ENCODE data around the gene MCAM.

Gene MCAM, protein sequence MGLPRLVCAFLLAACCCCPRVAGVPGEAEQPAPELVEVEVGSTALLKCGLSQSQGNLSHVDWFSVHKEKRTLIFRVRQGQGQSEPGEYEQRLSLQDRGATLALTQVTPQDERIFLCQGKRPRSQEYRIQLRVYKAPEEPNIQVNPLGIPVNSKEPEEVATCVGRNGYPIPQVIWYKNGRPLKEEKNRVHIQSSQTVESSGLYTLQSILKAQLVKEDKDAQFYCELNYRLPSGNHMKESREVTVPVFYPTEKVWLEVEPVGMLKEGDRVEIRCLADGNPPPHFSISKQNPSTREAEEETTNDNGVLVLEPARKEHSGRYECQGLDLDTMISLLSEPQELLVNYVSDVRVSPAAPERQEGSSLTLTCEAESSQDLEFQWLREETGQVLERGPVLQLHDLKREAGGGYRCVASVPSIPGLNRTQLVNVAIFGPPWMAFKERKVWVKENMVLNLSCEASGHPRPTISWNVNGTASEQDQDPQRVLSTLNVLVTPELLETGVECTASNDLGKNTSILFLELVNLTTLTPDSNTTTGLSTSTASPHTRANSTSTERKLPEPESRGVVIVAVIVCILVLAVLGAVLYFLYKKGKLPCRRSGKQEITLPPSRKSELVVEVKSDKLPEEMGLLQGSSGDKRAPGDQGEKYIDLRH

DNA sequence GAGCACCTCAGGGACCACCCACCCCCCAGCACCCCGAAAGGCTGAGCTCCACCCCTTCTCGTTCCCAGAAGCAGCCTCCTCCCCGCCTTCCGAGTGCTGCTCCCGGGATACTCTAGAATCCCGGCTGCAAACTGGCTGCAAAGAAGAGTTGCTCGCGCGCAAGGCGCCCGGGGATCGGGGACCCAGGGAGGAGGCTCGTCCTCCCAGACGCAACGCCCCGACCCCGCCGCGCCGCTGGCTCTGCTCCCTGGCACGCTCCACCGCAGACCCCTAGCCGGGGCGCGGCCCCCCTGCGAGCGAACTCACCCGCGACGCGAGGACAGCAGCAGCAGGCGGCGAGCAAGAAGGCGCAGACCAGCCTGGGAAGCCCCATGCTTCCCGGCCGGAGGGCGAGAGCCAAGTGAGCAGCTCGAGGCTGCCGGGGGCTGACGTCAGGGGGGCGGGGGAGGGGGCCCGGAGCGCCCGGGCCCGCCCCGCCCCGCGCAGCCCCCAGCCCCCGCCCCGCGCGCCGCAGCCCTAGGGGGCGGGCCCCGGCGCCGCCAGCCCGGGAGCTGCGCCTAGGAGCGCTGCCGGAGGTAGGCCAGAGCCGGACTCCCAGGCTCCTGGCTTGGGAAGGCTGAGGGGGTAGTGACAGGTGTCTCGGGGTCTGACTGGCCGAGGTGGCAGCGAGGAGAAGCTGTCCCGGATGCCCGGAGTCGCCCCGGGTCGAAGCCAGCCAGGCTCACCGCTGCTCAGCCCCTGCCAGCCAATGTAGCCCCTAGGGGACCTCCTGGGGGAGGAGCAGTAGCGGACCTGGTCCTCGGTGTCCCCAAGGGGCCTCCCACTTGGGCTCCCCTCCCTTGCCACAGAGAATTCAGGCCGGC lies at the start of gene MCAM:
Gene MCAM (minus strand): TSS at position 402 of the 863 bp plus-strand sequence. CDS start 29 bp downstream, at position 373.
- TF ChIP-seq, protein P1, sequence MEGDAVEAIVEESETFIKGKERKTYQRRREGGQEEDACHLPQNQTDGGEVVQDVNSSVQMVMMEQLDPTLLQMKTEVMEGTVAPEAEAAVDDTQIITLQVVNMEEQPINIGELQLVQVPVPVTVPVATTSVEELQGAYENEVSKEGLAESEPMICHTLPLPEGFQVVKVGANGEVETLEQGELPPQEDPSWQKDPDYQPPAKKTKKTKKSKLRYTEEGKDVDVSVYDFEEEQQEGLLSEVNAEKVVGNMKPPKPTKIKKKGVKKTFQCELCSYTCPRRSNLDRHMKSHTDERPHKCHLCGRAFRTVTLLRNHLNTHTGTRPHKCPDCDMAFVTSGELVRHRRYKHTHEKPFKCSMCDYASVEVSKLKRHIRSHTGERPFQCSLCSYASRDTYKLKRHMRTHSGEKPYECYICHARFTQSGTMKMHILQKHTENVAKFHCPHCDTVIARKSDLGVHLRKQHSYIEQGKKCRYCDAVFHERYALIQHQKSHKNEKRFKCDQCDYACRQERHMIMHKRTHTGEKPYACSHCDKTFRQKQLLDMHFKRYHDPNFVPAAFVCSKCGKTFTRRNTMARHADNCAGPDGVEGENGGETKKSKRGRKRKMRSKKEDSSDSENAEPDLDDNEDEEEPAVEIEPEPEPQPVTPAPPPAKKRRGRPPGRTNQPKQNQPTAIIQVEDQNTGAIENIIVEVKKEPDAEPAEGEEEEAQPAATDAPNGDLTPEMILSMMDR (IDR thresholded peaks at IDR 0.05), result no peak

DNA sequence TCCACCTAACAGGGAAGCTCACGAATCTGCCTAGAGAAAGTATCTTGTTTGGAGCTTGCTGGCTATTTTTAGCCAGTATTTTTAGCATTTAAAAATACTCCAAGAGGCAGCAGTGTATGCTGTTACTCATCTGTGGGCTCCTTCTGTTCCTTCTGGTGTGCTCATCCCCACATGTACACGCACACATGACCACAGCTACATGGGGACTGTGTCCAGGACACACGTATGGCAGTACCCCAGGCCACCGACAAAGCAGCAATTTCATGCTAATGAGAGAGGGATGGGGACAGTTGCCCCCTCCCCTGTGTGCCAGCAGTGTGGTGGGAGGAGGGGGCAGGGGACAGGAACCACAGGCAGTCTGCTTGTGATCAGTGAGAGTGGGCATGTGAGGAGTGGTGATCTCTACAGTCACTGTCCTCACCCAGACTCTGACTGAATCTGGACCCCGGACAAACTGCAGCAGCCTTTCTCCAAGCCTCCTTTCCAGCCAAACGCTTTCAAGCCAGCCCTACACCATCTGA lies 48.2 kb upstream of the MCAM start:
- TF ChIP-seq, protein P1 (IDR thresholded peaks at IDR 0.05), result no peak

DNA sequence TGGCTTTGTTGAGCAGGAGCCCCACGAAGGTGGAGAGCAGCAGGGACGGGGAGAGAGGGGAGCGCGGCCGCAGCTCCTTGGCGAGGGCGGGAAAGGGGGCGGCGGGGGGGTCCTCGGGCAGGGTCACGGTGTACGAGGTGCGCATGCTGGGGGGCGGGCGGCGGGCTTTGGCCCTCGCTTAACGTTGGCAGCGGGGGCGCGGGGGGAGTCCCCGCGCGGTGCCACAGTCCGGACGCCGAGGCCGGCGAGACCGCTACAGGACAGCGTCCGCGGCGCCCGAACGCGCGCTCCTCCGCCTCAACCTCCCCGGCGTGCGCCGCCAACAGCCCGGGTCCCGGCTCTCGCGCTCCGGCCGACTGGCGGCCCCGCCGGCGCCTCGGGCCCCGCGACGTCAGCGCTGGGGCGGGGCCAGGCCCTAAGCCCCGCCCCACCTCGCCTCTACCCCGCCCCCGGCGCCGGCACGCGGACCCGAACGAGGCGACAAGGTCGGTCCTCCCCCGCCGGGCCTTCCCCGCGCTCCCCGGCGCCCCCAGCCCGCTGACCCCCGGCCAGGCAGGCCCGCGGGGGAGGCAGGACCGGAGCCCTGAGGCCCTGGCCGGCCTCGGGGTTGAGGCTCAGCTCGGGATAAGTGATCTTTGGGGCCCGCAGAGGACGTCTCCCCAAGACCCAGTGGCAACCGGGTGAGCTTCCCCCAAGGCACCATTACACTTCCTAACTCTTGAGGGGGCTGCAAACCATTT lies 47.1 kb upstream of the MCAM start:
- TF ChIP-seq, protein P1 (IDR thresholded peaks at IDR 0.05), result no peak

DNA sequence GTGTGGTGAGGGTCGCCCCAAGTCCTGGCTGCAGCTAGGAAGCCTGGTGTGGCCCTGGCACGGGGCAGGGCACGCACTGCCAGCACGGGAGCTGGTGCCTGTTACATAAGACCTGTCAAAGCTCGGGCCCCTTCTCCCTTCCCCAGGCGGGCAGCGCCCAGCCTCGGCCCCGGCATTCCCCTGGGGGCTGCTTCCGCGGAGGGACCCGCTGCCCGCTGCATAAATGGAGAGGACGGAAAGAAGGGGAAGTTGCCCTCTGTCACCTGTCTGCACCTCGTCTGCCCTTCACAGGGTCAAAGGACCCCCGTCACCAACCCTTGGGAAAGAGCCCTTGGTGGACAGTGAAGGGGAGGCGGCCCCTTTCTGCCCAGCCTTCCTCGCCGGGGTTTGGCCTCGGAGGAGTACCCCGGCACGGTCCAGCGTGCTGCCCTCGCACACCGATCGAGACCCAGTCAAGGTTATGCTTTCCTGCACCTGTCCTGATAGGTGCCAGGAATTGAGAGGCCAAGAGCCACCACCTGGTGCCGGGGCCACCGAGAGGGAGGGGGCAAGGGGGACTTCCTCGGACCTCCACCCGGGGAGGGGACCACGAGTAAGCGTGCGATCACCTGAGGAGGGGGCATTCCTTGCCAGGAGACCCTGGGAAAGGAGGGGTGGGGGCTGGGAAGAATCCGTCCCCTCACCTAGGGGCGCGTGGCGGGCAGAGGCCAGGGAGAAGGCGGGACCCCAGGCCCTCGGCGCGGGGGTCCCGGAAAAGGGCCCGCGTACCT lies 46.3 kb upstream of the MCAM start:
- TF ChIP-seq, protein P1 (IDR thresholded peaks at IDR 0.05), result no peak

DNA sequence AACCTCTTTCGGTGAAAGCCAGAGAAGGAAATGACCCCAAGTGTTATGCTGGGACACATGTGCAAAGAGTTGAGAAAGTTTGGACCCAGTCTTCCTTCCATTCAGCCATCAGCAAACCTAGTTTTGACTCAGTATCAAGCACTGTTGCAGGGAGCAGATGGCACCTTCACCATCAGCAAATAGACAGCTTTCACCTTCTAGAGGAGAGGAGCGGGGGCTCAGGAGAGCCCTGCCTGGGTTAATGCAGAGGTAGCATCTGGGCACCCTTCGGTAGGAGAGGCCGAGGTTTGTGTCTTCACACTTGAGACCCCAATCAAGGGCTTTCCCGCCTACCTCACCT lies 45.8 kb upstream of the MCAM start:
- TF ChIP-seq, protein P1 (IDR thresholded peaks at IDR 0.05), result no peak

DNA sequence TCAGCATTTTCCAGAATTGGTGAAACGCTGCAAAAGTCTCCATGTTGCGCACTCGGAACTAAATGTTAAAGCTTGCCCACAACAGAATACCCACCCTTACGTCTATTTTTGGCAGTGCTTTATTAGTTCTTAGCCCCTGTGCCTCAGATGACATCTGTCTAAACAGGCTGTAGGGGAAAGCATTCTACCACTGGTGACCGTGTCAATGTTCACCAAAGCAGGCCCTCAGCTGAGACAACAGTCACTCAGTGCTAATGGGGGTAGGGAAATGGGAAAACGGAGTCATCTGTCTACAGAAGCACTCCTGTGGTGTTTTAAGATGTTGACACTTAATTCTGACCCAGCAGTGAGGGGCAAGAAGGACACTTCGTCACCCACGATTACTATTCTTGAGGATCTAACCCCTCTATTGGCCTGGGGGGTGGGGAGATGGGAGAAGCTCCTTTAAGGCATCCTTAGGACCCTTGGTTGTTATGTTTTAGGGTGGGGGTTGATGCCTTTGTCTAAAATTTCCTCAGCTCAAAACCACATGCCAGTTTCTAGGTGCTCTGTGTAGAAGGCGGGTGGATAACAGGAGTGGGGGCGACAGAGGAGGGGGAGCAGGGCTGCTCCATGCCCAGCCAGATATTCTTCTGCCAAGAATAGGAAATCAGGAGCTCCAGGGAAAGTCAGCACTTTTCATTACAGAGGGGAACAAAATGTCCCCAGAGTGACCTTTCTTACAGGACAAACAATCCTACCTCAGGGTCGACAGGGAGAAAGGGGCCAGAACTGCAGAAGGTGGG lies 45.2 kb upstream of the MCAM start:
- TF ChIP-seq, protein P1 (IDR thresholded peaks at IDR 0.05), result no peak

Measured in LNCAP (cell line).